Esophagus squamous epithelium (tissue), 5 donors: ENCODE measurements around the gene DENND11. TPM values are rescaled to one million over a fixed set of nuclear protein-coding genes. Genes with fewer than 3 reads are reported as not detected.

Source experiments
- DNase-seq: peaks from one replicate; lab custom pipeline; 2025; lab: John Stamatoyannopoulos, UW
- H3K27ac ChIP-seq, 4 donors: fragments of 200-600 bp; sonication (generic); one replicate each; pipeline ENCODE4 v1.5.1; 2016 to 2019; ENCODE audit warnings: mild to moderate bottlenecking in 1 of 4
- H3K27me3 ChIP-seq, 4 donors: fragments of 200-600 bp; sonication (generic); 1 replicate in 3 of 4; 2 replicates in 1 of 4; pipeline versions ENCODE4 v1.5.1 to v1.6.0; 2017 to 2021; ENCODE audit warnings: antibody characterized with exemption in 1 of 4
- H3K36me3 ChIP-seq, 3 donors: fragments of 200-600 bp; sonication (generic); one replicate each; pipeline ENCODE4 v1.5.1; 2016 to 2019
- H3K4me1 ChIP-seq, 3 donors: fragments of 200-600 bp; sonication (generic); one replicate each; pipeline ENCODE4 v1.5.1; 2017 to 2019
- H3K4me3 ChIP-seq, 4 donors: fragments of 200-600 bp; sonication (generic); 1 replicate in 3 of 4; 2 replicates in 1 of 4; pipeline ENCODE4 v1.5.1; 2016 to 2019; ENCODE audit warnings: mild to moderate bottlenecking in 2 of 4, moderate library complexity in 1 of 4
- H3K9me3 ChIP-seq, 3 donors: fragments of 200-600 bp; sonication (generic); one replicate each; pipeline ENCODE4 v1.5.1; 2016 to 2019
- POLR2A ChIP-seq, 4 donors: fragments of 450-650 bp; IDR thresholded peaks; one replicate each; pipeline ENCODE4 v1.6.1; 2017; ENCODE audit warnings: antibody characterized with exemption in 4 of 4, mild to moderate bottlenecking in 4 of 4, moderate library complexity in 3 of 4
- WGBS, 2 donors: methylation state at CpG; one replicate each; pipeline ENCODE4 v1.1.5; 2018; 5-methylcytosine and 5-hydroxymethylcytosine counted together
- intact Hi-C: fragments of 100-400 bp; cut with DNase I; formaldehyde crosslinking; loops from one replicate; pipeline ENCODE4 v1.15.0; 2022
- total RNA-seq, 4 donors: library from RNA; depleted of rRNA; stranded (reverse); fragments of >200 nt; gene quantifications; one replicate each; pipeline ENCODE4 v1.1.0, GENCODE V29; 2016
- TF ChIP-seq, protein P1 (sequence below), 6 experiments: fragments of 450-650 bp in 4 of 6; fragments of 200-600 bp in 2 of 6; sonication (generic) in 2 of 6; IDR thresholded peaks; one replicate each; pipeline ENCODE4 v1.5.1; 2016 to 2019; ENCODE audit warnings: antibody characterized with exemption in 6 of 6, mild to moderate bottlenecking in 4 of 6, moderate library complexity in 4 of 6
- donor health status: DM: yes; HTN: yes; CAD: no.

Gene DENND11
- total RNA-seq, 4 donors from 2014 or later, result 11.8 to 28.6 (median 14.2) TPM

DNA sequence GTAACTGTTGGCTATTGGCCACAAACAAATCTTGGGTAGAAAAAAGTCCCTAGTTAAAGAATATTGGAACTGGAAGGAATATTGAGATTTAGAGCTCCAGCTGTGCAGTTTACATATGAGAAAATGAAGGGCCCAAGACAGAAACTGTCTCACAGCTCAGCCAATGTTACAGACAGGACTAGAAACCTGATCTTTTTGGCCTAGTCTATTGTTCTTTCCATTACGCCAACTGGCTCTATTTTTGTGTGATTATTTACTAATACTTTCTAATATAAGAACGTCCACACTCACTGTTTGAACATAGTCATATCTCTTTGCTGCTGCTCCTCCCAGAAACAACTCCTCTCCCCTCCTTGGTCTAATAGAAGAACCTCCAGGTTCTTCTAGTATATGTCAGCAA lies 7.4 kb upstream of the DENND11 start:
- intact Hi-C loops, result no loop called here
- no peak overlapping the region for H3K4me3 ChIP-seq
- no peak for TF ChIP-seq POLR2A (IDR thresholded peaks at IDR 0.05)
- TF ChIP-seq, protein P1, sequence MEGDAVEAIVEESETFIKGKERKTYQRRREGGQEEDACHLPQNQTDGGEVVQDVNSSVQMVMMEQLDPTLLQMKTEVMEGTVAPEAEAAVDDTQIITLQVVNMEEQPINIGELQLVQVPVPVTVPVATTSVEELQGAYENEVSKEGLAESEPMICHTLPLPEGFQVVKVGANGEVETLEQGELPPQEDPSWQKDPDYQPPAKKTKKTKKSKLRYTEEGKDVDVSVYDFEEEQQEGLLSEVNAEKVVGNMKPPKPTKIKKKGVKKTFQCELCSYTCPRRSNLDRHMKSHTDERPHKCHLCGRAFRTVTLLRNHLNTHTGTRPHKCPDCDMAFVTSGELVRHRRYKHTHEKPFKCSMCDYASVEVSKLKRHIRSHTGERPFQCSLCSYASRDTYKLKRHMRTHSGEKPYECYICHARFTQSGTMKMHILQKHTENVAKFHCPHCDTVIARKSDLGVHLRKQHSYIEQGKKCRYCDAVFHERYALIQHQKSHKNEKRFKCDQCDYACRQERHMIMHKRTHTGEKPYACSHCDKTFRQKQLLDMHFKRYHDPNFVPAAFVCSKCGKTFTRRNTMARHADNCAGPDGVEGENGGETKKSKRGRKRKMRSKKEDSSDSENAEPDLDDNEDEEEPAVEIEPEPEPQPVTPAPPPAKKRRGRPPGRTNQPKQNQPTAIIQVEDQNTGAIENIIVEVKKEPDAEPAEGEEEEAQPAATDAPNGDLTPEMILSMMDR (IDR thresholded peaks at IDR 0.05), result no peak
- H3K27ac ChIP-seq, result no peak overlapping the region
- peaks cover 0 to 28% (median 7%) of the 10 kb centered on the region in 3 donors for H3K4me1 ChIP-seq
- no peak for DNase-seq
- WGBS, 2 donors, result 84 to 86% methylated on average over 2 of the region's 2 CpGs
- no peaks in the 10 kb centered on the region for H3K27me3 ChIP-seq
- H3K9me3 ChIP-seq, result no peaks in the 10 kb centered on the region
- no peaks in the 10 kb centered on the region for H3K36me3 ChIP-seq

DNA sequence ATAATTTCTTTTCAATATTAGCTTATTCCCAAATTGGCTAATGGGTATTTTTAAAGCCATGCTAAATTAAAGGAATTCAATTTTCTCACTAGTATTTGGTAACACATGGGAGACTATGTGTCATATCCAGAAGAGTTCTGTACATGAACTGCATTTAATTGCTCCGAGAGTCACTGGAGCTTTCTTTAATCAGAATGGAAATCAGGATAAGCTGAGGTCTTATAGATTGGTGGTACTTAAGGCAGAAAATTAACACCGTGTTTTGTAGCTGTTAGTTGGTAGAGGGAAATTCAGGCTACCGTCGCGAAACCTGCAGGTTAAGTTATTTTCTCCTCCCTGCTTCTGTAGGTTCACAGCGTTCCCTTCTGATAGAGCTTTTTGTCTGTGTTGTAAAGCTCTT lies 6.4 kb upstream of the DENND11 start, which contains the start of gene WEE2:
Gene WEE2 (plus strand): TSS at position 3 of the 400 bp plus-strand sequence. CDS start 406 bp downstream, outside the sequence.
- no peaks in the 10 kb centered on the region for H3K27me3 ChIP-seq
- WGBS, 2 donors, result 87 to 90% methylated on average over 6 of the region's 6 CpGs
- TF ChIP-seq POLR2A (IDR thresholded peaks at IDR 0.05), result no peak
- TF ChIP-seq, protein P1 (IDR thresholded peaks at IDR 0.05), result no peak
- no peaks in the 10 kb centered on the region for H3K36me3 ChIP-seq
- no peak within 1 kb of the TSS for H3K27ac ChIP-seq
- no peak within 1 kb of the TSS for H3K4me3 ChIP-seq
- DNase-seq, result no peak
- intact Hi-C loops, result no loop called here
- H3K4me1 ChIP-seq, result peaks cover 0 to 34% (median 10%) of the 10 kb centered on the region in 3 donors
- no peaks in the 10 kb centered on the region for H3K9me3 ChIP-seq

DNA sequence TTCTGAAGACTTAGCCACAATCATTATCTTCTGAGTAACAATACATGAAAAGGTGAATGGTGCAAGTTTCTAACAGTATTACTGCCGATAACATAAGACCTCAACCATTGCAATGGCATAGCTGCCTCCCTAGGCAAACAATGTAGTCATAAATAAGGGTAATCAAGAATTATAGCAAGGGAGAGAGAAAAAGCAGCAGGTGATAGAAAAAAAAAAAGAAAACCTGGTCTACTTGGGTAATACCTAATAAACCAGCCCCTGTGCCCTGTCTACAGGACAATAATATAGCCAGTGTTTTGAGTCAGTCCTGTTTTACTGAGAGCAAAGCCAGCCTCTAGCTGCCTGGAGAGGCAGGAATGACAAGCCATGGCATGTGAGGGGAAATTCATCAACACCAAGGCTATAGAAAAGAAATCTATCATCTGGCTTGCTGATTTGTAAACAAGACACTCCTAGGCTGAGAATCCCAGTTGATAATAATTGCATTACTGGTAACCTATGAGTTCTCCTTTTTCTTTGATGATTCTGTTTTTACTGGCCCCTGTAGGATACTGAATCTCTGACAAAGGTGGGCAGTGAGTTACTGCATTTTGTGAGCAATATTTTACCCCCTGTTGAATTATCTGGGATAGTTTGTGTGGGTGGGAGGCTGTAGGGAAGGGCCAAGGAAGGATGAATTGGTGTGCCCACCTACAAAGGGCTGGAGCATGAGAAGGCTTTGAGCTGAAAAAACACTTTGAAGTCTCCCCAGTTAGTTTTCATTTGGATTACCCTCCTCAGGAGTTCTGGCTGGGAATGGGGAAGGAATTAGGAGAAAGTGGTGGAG lies 4.5 kb upstream of the DENND11 start:
- 42 to 70% methylated on average over 1 of the region's 1 CpG for WGBS, 2 donors
- intact Hi-C loops, result no loop called here
- Histone ChIP-seq H3K4me3 (no peak overlapping the region), H3K27me3 (no peaks in the 10 kb centered on the region), H3K27ac (peak overlapping the region in 1 of 4 donors; percentile 21), H3K36me3 (no peaks in the 10 kb centered on the region), H3K4me1 (peaks cover 0 to 46% (median 16%) of the 10 kb centered on the region in 3 donors), H3K9me3 (no peaks in the 10 kb centered on the region)
- no peak for DNase-seq
- TF ChIP-seq, protein P1 (IDR thresholded peaks at IDR 0.05), result no peak
- TF ChIP-seq POLR2A (IDR thresholded peaks at IDR 0.05), result no peak

DNA sequence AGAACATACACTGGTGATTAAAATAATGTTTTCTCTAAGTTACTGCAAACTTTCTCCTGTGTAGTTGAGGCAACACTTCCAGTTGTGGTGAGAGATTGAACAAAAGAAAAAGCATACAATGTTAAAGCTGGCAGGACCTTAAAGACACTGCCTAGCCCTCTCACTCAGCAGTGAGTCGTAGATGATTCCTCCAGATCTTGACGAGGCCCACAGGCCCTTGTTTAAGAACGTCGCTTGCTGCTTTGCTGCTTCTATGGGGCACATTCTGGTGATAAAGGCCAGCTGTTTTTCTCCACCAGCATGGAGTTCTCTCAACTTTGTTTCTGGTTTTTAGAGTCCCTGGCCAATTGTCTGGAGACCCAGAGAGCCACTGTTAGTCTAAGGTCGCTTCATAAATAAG lies 2.8 kb upstream of the DENND11 start:
- TF ChIP-seq, protein P1 (IDR thresholded peaks at IDR 0.05), result no peak
- TF ChIP-seq POLR2A (IDR thresholded peaks at IDR 0.05), result no peak
- 65 to 73% methylated on average over 5 of the region's 5 CpGs for WGBS, 2 donors
- no peaks in the 10 kb centered on the region for H3K36me3 ChIP-seq
- intact Hi-C loops, result no loop called here
- H3K9me3 ChIP-seq, result no peaks in the 10 kb centered on the region
- peaks cover 0 to 60% (median 21%) of the 10 kb centered on the region in 3 donors for H3K4me1 ChIP-seq
- no peaks in the 10 kb centered on the region for H3K27me3 ChIP-seq
- H3K27ac ChIP-seq, result no peak overlapping the region
- H3K4me3 ChIP-seq, result no peak overlapping the region
- DNase-seq, result no peak

DNA sequence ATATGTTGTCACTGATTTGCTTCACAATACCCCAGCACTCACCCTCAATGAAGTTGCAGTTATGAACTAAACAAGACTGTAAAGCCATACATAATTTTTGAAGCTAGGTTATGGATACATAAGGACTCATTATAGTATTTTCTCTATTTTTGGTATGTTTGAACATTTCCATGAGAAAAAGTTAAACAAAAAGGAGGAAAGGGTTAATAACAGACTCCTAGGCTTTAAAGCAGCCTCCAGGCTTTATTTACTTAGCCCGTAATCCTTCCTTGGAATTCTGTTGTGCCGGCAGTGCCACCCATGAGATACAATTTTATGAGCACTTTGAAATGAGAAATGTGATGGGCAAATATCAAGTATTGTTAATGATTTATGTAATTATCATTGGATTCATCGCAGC lies 2.1 kb upstream of the DENND11 start:
- H3K27me3 ChIP-seq, result no peaks in the 10 kb centered on the region
- no peak for TF ChIP-seq POLR2A (IDR thresholded peaks at IDR 0.05)
- TF ChIP-seq, protein P1 (IDR thresholded peaks at IDR 0.05), result no peak
- H3K9me3 ChIP-seq, result no peaks in the 10 kb centered on the region
- H3K27ac ChIP-seq, result no peak overlapping the region
- intact Hi-C loops, result no loop called here
- DNase-seq, result no peak
- 44% methylated on average over 3 of the region's 3 CpGs for WGBS, 2 donors
- no peak overlapping the region for H3K4me3 ChIP-seq
- H3K4me1 ChIP-seq, result peaks cover 0 to 67% (median 21%) of the 10 kb centered on the region in 3 donors
- no peaks in the 10 kb centered on the region for H3K36me3 ChIP-seq
